GM21423 (cell line): ENCODE measurements around the gene MICU1.
"Not testable (repeated sequence)": the region's sequence is repeated elsewhere in the genome, so short reads cannot be mapped to it uniquely, and the experiment has no call there.

ENCODE experiments used
- ATAC-seq: cut with Tn5 transposase; IDR thresholded peaks from one replicate; pipeline ENCODE4 v1.9.1; 2021; ENCODE audit warnings: mild to moderate bottlenecking, moderate library complexity; ENCODE audit not compliant: unreplicated experiment

Gene MICU1

GRCh38 chr10:72564596-72564995 is 61.3 kb downstream of the MICU1 start:
- ATAC-seq: no peak

- ATAC-seq: peak; percentile 70
Observed at GRCh38 chr10:72563327-72563932, 62.4 kb downstream of the MICU1 start.

DNA sequence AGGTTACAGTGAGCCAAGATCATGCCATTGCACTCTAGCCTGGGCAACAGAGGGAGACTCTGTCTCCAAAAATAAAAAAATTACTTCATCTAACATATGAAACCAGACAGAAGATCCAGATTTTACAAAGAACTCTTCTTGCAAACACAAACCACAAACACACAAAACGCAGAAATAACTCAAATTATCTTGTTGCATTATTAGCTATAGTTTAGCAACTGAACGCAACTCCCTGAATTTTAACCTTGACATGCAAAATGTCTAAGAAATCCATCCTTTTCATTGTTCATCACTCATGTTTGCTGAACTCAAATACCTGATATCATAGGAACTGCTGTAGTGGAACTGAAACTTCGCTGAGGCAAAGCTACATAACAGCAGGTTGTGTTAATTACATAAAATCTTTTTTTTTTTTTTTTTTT is 64.1 kb downstream of the MICU1 start:
- no peak for ATAC-seq

DNA sequence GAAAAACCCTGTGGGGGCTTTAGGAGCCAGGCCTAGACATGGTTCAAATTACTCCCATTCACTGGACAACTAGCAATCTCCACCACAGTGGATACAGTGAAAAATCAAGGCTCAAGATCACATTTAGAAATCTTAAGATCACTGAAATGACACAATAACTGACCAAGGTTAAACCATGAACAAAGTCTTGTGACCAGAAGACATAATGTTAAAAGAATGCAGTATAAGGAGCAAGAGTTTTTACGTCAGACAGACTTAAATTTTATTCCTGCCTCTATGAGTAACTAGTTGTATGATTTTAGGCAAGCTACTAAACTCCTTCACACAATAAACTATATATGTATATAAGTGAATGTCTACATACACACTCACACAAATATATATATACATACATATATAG is 68.5 kb downstream of the MICU1 start:
- no peak for ATAC-seq

- ATAC-seq: no peak
Observed at GRCh38 chr10:72552857-72553256, 73.0 kb downstream of the MICU1 start.

GRCh38 chr10:72550239-72550638 is 75.6 kb downstream of the MICU1 start:
- no peak for ATAC-seq

GRCh38 chr10:72545546-72545945 is 80.3 kb downstream of the MICU1 start:
- no peak for ATAC-seq

- not testable (repeated sequence) for ATAC-seq
Observed at GRCh38 chr10:72543855-72544254, 82.0 kb downstream of the MICU1 start.

DNA sequence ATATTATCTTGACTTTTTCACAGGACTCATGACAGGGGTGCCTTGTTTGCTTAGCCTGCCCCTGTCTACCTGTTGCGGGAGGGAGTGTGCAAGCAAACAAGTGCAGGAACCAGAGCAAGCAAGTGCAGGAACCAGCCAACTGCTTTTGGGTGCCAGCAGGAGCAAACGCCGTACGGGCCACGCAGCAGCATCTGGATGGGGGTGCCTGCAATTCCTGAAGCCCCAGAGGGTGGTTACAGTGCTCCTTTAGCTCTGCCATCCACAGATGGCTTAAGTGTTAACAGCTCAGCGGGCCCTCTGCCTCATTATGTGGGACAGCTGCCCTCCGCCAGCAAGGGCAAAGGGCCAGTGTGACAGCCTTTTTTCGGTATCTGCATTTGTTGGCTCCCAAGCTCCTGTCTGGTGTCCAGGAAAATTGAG is 83.5 kb downstream of the MICU1 start:
- ATAC-seq: no peak

GRCh38 chr10:72541337-72541736 is 84.5 kb downstream of the MICU1 start:
- no peak for ATAC-seq

- ATAC-seq: no peak
Observed at GRCh38 chr10:72540193-72540807, 85.6 kb downstream of the MICU1 start.

DNA sequence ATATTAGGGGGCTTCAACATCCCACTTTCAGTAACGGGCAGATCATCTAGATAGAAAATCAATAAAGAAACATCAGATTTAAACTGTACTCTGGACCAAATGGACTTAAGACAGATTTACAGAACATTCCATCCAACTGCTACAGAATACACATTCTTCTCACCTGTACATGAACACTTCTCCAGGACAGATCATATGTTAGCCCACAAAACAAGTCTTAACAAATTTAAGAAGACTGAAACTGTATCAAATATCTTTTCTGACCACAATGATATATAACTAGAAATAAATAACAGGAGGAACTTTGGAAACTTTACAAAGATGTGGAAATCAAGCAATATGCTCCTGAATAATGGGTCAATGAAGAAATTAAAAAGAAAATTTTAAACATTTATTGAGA is 86.7 kb downstream of the MICU1 start:
- no peak for ATAC-seq

DNA sequence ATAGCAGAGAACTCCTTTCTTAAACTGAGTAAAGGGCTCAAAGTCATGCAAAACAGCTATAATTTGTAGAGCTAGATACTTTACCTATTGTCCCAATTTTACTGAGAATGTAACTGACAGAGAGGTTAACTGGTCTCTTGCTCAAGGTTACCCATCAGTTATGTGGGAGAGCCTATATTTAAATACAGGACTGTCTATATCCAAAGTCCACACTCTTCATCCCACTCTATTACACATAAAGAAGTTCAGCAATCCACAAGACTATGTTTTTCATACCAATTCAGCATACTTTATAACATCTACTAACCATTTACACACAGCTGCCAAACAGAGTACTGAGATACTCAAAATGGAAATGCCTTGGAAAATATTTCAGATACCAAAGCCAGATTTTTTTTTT is 100.2 kb downstream of the MICU1 start:
- ATAC-seq: no peak

GRCh38 chr10:72525277-72525676 is 100.6 kb downstream of the MICU1 start:
- ATAC-seq: no peak

- no peak for ATAC-seq
Observed at GRCh38 chr10:72524489-72524888, 101.4 kb downstream of the MICU1 start.

- ATAC-seq: no peak
Observed at GRCh38 chr10:72523932-72524396, 101.9 kb downstream of the MICU1 start.

DNA sequence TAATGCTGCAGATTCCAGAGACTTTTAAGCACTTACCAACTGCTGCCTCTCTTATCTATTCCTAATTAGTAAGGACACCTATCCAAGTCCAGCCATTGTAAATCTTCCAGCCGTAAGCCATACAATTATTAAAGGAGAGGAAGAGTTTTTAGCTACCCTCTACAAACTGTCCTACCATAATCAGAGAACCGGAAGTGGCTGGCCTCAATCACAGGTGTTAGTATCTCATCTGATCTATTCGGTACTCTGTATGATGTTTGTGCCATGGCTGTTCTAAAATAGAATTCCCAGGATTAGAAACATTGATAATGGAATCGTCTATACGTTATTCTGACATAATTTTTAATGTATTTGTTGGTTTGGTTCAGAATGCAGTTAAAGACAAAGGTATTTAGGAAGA is 102.8 kb downstream of the MICU1 start:
- ATAC-seq: no peak

DNA sequence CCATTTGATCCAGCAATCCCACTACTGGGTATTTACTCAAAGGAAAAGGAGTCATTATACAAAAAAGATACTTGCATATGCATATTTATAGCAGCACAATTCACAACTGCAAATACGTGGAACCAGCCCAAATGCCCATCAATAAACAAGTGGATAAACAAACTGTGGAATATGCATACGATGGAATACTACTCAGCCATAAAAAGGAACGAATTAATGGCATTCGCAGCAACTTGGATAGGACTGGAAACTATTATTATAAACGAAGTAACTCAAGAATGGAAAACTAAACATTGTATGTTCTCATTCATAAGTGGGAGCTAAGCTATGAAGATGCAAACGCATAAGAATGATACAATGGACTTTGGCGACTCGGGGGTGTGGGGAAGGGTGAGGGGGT is 108.6 kb downstream of the MICU1 start:
- ATAC-seq: no peak

- no peak for ATAC-seq
Observed at GRCh38 chr10:72515455-72515854, 110.4 kb downstream of the MICU1 start.

- ATAC-seq: no peak
Observed at GRCh38 chr10:72513910-72514309, 112.0 kb downstream of the MICU1 start.

DNA sequence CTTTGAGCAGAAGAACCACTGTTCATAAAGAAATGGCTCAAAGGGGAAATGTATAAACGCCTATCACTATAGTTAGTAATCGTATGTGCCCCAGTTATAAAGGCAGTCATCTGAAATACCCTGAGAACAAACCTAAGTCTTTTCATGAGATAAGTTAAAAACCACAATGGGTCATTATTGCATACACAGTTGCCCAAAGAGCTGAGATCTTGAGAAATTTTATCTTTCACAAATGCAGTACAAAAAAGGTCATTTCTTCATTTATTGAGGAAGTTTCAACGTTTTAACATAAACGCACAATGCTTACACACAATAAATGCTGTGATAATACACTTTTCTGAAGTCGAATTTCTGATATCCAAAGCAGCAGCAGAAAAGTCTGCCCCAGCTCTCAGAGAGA is 114.4 kb downstream of the MICU1 start:
- ATAC-seq: no peak

GRCh38 chr10:72509941-72510340 is 115.9 kb downstream of the MICU1 start:
- ATAC-seq: no peak
